ENCODE results near the gene TBC1D9.

DNA sequence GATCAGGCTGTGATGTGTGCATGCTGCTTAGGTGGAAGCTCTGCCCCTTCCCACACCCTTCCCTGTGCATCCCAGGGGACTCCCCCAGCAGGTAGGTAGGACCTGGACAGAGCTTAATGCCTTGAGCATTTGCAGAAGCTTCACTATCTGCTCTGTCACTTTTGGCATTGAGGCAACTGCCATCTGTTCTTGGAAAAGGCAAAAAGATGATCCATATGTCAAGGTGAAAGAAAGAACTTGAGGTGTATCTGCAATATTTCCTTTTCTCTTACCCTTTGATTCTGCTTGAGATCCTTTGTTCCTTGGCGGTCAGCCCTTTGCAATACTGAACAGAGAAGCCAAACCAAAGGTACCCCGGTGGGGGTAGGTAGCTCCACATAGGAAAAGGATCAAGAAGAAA lies 37.1 kb upstream of the TBC1D9 start:
- TF ChIP-seq, protein P1, sequence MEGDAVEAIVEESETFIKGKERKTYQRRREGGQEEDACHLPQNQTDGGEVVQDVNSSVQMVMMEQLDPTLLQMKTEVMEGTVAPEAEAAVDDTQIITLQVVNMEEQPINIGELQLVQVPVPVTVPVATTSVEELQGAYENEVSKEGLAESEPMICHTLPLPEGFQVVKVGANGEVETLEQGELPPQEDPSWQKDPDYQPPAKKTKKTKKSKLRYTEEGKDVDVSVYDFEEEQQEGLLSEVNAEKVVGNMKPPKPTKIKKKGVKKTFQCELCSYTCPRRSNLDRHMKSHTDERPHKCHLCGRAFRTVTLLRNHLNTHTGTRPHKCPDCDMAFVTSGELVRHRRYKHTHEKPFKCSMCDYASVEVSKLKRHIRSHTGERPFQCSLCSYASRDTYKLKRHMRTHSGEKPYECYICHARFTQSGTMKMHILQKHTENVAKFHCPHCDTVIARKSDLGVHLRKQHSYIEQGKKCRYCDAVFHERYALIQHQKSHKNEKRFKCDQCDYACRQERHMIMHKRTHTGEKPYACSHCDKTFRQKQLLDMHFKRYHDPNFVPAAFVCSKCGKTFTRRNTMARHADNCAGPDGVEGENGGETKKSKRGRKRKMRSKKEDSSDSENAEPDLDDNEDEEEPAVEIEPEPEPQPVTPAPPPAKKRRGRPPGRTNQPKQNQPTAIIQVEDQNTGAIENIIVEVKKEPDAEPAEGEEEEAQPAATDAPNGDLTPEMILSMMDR (IDR thresholded peaks at IDR 0.05) = no peak
- no peak for TF ChIP-seq ZFX (IDR thresholded peaks at IDR 0.05; ENCODE audit: borderline replicate concordance)

Data from 22Rv1 (cell line).